Neural cell (in vitro differentiated cells): ENCODE results near the gene SMPX. TPM values are rescaled to one million over a fixed set of nuclear protein-coding genes. Genes with fewer than 3 reads are reported as not detected.

Experiments
- H2AFZ ChIP-seq: fragments of 200-600, 300-800 bp; sonication (generic), shearing (Covaris generic); 2 replicates; pipeline ENCODE4 v1.6.0; 2014; ENCODE audit warnings: low read depth, mild to moderate bottlenecking, antibody characterized with exemption, low read length, moderate library complexity
- H3F3A ChIP-seq: fragments of 200-600 bp; shearing (Covaris generic); 2 replicates; pipeline ENCODE4 v1.6.1; 2016; ENCODE audit warnings: mild to moderate bottlenecking, moderate library complexity, mixed read lengths, antibody characterized with exemption, low read length; ENCODE audit not compliant: insufficient read depth, poor library complexity, severe bottlenecking
- H3K27ac ChIP-seq: fragments of 200-600, 300-800 bp; sonication (generic), shearing (Covaris generic); 2 replicates; pipeline ENCODE4 v1.5.1; 2014; ENCODE audit warnings: mild to moderate bottlenecking, low read length, moderate library complexity
- H3K27me3 ChIP-seq: fragments of 300-800, 200-600 bp; sonication (generic), shearing (Covaris generic); 2 replicates; pipeline ENCODE4 v1.6.0; 2014; ENCODE audit warnings: mild to moderate bottlenecking, low read depth, low read length, moderate library complexity; ENCODE audit not compliant: insufficient read depth
- H3K36me3 ChIP-seq: fragments of 300-800, 200-600 bp; sonication (generic), shearing (Covaris generic); 2 replicates; pipeline ENCODE4 v1.5.1; 2014; ENCODE audit warnings: mild to moderate bottlenecking, antibody characterized with exemption, low read length, moderate library complexity; ENCODE audit not compliant: insufficient read depth
- H3K4me2 ChIP-seq: fragments of 300-800, 200-600 bp; sonication (generic), shearing (Covaris generic); 2 replicates; pipeline ENCODE4 v1.6.0; 2014; ENCODE audit warnings: mild to moderate bottlenecking, low read length
- H3K4me3 ChIP-seq: fragments of 300-800, 200-600 bp; sonication (generic), shearing (Covaris generic); 2 replicates; pipeline ENCODE4 v1.5.1; 2014; ENCODE audit warnings: mild to moderate bottlenecking, low read length, moderate library complexity
- H3K79me2 ChIP-seq: fragments of 200-600 bp; shearing (Covaris generic); replicated peaks from 2 replicates; pipeline ENCODE4 v1.6.0; 2014; ENCODE audit warnings: mild to moderate bottlenecking, low read length, moderate library complexity; ENCODE audit not compliant: insufficient read depth
- H3K9ac ChIP-seq: fragments of 300-800, 200-600 bp; sonication (generic), shearing (Covaris generic); 2 replicates; pipeline ENCODE4 v1.6.1; 2016; ENCODE audit warnings: mild to moderate bottlenecking, low read length, mixed read lengths
- H3K9me2 ChIP-seq: fragments of 200-600 bp; shearing (Covaris generic); 2 replicates; pipeline ENCODE4 v1.6.1; 2016; ENCODE audit warnings: mild to moderate bottlenecking, low read length, mixed read lengths; ENCODE audit not compliant: insufficient read depth
- H3K9me3 ChIP-seq: fragments of 200-600, 300-800 bp; sonication (generic), shearing (Covaris generic); 2 replicates; pipeline ENCODE4 v1.6.1; 2016; ENCODE audit warnings: mild to moderate bottlenecking, mixed run types, low read length, moderate library complexity, mixed read lengths
- H4K20me1 ChIP-seq: fragments of 200-600 bp; shearing (Covaris generic); 2 replicates; pipeline ENCODE4 v1.6.1; 2016; ENCODE audit warnings: mild to moderate bottlenecking, mixed run types; ENCODE audit not compliant: insufficient read depth
- EP300 ChIP-seq: fragments of 450-650 bp; conservative IDR thresholded peaks from 2 replicates; pipeline ENCODE4 v1.6.1; 2014; ENCODE audit warnings: antibody characterized with exemption, mild to moderate bottlenecking, moderate library complexity; ENCODE audit not compliant: poor library complexity, severe bottlenecking
- EZH2 ChIP-seq: fragments of 200-600, 300-800 bp; shearing (Covaris generic), sonication (generic); IDR thresholded peaks from 2 replicates; pipeline ENCODE4 v1.6.1; 2014; ENCODE audit warnings: antibody characterized with exemption, low read length, borderline replicate concordance, mild to moderate bottlenecking; ENCODE audit not compliant: insufficient read depth, poor library complexity, severe bottlenecking
- MXI1 ChIP-seq: fragments of 450-650 bp; conservative IDR thresholded peaks from 2 replicates; pipeline ENCODE4 v1.6.1; 2014; ENCODE audit warnings: antibody characterized with exemption, mild to moderate bottlenecking; ENCODE audit not compliant: poor library complexity, severe bottlenecking
- POLR2AphosphoS5 ChIP-seq: IDR thresholded peaks from 2 replicates; pipeline ENCODE4 v1.6.1; 2012
- RAD21 ChIP-seq: fragments of 450-650 bp; conservative IDR thresholded peaks from 2 replicates; pipeline ENCODE4 v1.6.1; 2014; ENCODE audit warnings: antibody characterized with exemption, mild to moderate bottlenecking, moderate library complexity
- SMC3 ChIP-seq: fragments of 450-650 bp; conservative IDR thresholded peaks from 2 replicates; pipeline ENCODE4 v1.6.1; 2014; ENCODE audit warnings: antibody characterized with exemption, mild to moderate bottlenecking, moderate library complexity; ENCODE audit not compliant: poor library complexity
- TAF1 ChIP-seq: IDR thresholded peaks from 2 replicates; pipeline ENCODE4 v1.6.1; 2012; ENCODE audit warnings: low read depth
- polyA plus RNA-seq: library from polyadenylated mRNA; depleted of rRNA; stranded (reverse); fragments of >200 nt; gene quantifications from 2 replicates; pipeline ENCODE4 v1.2.3, GENCODE V29; 2014
- TF ChIP-seq, protein P1 (sequence below): fragments of 450-650 bp; IDR thresholded peaks from 2 replicates; pipeline ENCODE4 v1.5.1; 2014; ENCODE audit warnings: antibody characterized with exemption, mild to moderate bottlenecking, moderate library complexity; ENCODE audit not compliant: poor library complexity, severe bottlenecking
- TF ChIP-seq, protein P2 (sequence below): IDR thresholded peaks from 2 replicates; pipeline ENCODE4 v1.6.1; 2012; ENCODE audit warnings: borderline replicate concordance

Gene SMPX
- polyA plus RNA-seq, 1 donor from 2014 or later, result 0.53 TPM

DNA sequence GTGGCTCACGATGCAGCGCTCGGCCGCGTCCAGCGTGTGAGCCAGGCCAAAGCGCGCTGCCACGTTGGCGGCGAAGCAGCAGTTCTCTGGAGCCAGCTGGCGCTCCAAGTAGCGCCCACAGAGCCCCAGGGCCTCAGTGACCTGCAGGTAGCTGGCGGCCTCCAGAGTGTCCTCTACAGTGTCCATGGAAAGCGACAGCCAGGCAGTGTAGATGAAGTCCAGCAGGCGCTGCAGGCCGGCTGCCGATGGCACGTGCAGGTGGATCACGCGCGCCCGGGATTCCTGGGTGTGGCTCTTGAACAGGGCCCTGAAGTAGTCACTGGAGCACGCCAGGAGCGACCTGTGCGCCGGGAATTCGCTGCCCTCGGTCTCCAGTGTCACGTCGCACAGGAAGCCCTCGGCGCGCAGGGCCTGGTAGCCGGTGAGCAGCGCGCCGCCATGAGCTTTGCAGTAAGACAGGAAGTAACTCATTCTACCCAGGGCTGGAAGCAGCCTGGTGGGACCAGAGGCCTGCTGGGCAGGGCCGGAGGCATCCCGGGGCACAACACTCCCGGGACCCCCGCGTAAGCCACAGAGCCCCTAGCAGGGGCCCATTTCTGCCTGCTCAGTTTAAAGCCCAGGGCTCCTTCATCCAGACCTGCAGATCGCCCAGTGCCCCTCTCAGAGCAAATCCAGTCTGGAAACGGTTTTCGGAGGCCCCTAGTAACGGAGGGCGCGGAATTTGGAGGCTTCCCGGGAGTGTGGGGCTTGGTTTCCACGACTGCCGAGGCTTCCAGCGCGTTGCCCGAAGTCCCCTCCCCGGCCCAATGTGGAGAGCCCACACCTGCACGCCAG lies 100.4 kb downstream of the SMPX start:
- no peak for TF ChIP-seq MXI1
- TF ChIP-seq, protein P1, sequence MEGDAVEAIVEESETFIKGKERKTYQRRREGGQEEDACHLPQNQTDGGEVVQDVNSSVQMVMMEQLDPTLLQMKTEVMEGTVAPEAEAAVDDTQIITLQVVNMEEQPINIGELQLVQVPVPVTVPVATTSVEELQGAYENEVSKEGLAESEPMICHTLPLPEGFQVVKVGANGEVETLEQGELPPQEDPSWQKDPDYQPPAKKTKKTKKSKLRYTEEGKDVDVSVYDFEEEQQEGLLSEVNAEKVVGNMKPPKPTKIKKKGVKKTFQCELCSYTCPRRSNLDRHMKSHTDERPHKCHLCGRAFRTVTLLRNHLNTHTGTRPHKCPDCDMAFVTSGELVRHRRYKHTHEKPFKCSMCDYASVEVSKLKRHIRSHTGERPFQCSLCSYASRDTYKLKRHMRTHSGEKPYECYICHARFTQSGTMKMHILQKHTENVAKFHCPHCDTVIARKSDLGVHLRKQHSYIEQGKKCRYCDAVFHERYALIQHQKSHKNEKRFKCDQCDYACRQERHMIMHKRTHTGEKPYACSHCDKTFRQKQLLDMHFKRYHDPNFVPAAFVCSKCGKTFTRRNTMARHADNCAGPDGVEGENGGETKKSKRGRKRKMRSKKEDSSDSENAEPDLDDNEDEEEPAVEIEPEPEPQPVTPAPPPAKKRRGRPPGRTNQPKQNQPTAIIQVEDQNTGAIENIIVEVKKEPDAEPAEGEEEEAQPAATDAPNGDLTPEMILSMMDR, result no peak
- TF ChIP-seq TAF1, result no peak
- TF ChIP-seq EP300, result no peak
- no peak for TF ChIP-seq RAD21
- Histone ChIP-seq H3K9me2 (no peaks in the 10 kb centered on the region), H3K27me3 (no peaks in the 10 kb centered on the region), H3K4me2 (no peak overlapping the region), H3K27ac (no peak overlapping the region), H4K20me1 (no peaks in the 10 kb centered on the region), H3K4me3 (no peak overlapping the region), H2AFZ (no peak overlapping the region), H3K79me2 (no peaks in the 10 kb centered on the region), H3K9ac (no peak overlapping the region), H3K9me3 (no peaks in the 10 kb centered on the region), H3F3A (no peaks in the 10 kb centered on the region), H3K36me3 (no peaks in the 10 kb centered on the region)

DNA sequence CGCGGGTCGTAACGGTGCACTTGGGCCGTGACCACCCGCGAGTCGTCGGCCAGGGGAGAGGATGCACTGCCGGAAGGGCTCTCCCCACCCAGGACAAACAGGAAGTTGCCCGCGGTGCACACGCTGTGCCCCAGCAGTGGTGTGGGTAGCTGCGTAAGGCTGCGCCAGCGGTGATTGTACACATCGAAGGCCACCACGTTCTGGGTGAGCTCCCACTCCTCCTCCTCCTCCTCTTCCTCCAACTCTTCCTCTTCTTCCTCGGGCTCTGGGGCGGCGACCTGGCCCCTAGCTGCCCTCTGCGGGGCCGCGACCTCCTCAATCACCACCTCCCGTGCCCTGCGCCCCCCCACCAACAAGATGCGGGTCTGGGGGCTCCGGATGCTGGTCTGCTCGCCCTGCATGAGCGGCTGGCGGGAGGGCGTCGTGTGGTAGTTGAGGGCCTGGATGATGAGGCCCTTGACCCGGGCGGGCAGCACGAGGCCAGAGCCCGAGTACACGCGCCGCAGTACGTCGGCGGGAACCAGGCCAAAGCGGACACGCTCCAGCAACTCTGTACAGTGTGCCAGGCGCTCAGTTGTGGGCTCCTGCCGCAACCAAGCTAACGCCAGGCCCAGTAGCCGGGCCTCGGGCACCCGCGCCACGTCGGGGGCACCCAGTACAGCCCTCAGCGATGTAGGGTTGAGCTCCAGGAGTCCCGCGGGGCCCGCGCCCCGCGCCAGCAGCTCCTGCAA lies 101.2 kb downstream of the SMPX start:
- Histone ChIP-seq H2AFZ (no peak overlapping the region), H3K27me3 (no peaks in the 10 kb centered on the region), H3K4me3 (no peak overlapping the region), H3K9me3 (no peaks in the 10 kb centered on the region), H4K20me1 (no peaks in the 10 kb centered on the region), H3K27ac (no peak overlapping the region), H3K9me2 (no peaks in the 10 kb centered on the region), H3K79me2 (no peaks in the 10 kb centered on the region), H3F3A (no peaks in the 10 kb centered on the region), H3K4me2 (no peak overlapping the region), H3K36me3 (no peaks in the 10 kb centered on the region), H3K9ac (no peak overlapping the region)
- TF ChIP-seq TAF1 (no peak), EZH2 (no peak), EP300 (no peak), MXI1 (no peak), SMC3 (no peak), POLR2AphosphoS5 (no peak), RAD21 (no peak)
- TF ChIP-seq, protein P1, result no peak
- TF ChIP-seq, protein P2, sequence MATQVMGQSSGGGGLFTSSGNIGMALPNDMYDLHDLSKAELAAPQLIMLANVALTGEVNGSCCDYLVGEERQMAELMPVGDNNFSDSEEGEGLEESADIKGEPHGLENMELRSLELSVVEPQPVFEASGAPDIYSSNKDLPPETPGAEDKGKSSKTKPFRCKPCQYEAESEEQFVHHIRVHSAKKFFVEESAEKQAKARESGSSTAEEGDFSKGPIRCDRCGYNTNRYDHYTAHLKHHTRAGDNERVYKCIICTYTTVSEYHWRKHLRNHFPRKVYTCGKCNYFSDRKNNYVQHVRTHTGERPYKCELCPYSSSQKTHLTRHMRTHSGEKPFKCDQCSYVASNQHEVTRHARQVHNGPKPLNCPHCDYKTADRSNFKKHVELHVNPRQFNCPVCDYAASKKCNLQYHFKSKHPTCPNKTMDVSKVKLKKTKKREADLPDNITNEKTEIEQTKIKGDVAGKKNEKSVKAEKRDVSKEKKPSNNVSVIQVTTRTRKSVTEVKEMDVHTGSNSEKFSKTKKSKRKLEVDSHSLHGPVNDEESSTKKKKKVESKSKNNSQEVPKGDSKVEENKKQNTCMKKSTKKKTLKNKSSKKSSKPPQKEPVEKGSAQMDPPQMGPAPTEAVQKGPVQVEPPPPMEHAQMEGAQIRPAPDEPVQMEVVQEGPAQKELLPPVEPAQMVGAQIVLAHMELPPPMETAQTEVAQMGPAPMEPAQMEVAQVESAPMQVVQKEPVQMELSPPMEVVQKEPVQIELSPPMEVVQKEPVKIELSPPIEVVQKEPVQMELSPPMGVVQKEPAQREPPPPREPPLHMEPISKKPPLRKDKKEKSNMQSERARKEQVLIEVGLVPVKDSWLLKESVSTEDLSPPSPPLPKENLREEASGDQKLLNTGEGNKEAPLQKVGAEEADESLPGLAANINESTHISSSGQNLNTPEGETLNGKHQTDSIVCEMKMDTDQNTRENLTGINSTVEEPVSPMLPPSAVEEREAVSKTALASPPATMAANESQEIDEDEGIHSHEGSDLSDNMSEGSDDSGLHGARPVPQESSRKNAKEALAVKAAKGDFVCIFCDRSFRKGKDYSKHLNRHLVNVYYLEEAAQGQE, result no peak

Other genes starting within 250 kb of the SMPX start
- gene KLHL34, start 99.8 kb downstream of the SMPX start, polyA plus RNA-seq, result not detected in 2 replicates
- 11.1 and 11.5 TPM in 2 replicates for gene MBTPS2, start 81.5 kb upstream of the SMPX start, polyA plus RNA-seq
- 1.7 and 2.4 TPM in 2 replicates for gene YY2, start 97.9 kb upstream of the SMPX start, polyA plus RNA-seq
- gene SMS, start 182.6 kb upstream of the SMPX start, polyA plus RNA-seq, result 101 TPM in 2 replicates